Activated naive CD8-positive, alpha-beta T cell treated with anti-CD3 and anti-CD28 coated beads, Interleukin-2, amount 50 U/mL, for 16 hours (primary cell): Measurements from ENCODE around the gene NEUROD6.

ENCODE experiments used
- DNase-seq: peaks from one replicate; pipeline ENCODE4 v3.0.0-alpha.2; 2020; ENCODE audit warnings: low read depth, low spot score

Gene NEUROD6

DNA sequence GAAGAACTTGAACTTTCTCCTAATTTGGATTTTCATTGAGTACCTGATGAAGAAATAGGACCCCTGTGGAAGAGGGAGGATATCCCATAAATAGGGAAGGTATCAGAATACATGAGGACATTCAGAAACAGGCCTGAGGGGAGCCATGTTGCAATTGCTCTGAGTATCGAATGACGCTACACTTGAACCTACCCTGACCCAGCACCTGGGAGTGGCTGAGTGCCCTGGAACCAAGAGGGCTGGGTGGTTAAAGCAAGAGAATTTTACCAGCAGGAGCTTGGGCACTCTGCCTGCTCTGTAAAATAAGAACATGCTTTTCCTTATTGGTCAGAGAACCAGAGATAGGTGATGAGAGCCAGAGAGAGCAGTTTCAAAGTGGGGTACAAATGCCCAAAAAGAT, 7.2 kb downstream of the NEUROD6 start:
- DNase-seq: no peak

DNA sequence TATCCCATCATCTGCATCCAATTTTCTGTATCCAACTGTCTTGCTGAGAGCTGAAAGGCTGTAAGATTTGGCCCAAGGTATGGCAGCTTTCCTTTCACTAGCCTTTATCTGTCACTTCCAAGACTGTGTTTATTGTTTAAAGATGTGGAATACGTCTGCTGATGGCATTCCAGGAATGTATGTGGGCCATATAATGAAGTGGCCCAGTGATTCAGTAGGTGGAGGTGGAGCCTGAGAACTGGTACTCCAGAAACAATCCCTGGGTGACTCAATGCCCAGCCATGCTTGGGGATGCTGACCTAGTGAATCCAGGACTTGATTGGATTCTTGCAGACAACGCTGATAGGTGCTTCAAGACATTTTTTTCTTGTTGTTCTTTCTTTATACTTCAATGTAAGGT, 13.5 kb downstream of the NEUROD6 start:
- DNase-seq: no peak

DNA sequence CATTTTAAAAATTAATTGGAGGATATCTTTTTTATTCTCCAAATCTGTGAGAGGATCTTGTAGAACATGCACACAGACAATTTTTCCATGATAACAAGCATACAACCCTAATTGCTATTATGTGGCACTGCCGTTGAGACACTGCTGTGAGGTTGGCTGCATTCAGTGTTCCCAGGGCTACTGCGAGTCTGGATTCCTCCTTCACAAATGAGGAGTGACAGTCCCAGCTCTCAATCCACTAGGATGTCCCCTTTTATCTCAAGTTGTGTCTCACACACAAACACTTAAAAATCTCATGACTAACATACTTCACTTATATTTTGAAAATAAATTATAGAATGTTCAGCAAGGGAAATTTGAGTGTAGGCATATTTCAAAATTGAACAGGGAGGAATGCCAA, 14.1 kb downstream of the NEUROD6 start:
- no peak for DNase-seq

DNA sequence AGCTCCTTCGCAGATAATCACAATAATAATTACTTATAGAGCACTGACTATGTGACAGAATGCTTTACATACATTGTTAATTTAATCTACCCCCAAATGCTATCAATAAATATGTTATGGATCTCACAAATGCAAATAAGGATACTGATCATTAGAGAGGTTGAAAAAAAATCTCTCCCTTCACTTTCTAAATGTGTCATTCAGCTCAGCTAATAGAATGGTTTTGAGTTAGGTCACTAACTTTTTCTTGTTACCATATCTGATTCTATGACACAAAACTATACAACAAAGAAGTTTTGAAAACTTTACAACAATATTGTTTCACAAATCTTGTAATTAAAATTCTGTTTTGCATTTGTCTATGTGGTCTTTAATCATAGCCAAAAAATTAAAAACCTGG, 17.4 kb downstream of the NEUROD6 start:
- no peak for DNase-seq

DNA sequence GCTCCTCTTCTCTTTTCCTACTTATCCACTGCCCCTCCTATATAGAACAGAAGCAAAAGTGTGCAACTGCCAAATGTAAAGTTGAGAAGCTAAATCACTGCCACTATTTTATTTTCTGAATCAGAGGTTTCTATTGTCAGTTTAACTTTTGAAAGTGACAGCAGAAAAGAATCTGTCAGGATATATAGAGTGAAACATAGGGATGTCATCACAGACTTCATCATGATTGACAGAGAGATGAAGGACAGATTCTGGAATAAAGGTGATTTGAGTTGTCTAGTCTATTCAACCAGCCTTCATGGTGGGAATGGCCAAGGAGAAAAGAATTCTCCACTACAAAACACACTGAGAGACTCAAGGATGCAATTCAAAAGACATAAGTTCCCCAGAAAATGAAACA, 19.9 kb downstream of the NEUROD6 start:
- no peak for DNase-seq

DNA sequence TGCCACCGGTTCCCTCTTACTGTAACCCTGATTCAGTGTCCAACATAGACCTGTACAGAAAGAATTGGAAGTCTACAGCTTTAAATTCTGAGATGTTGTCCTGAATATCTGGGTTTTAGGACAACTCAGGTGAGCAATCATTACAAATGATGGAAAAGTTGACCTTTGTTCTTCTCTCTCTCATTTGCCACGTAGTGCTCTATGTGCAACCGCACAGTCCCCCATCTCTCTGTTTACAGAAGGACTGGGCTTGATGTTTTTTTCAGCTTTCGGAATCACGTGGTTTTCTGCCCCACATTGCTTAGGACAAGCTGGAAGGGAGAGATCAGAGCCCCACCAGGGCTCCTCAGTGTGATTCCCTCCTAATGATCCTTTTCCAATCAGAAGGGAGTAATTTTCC, 22.2 kb downstream of the NEUROD6 start:
- DNase-seq: no peak

DNA sequence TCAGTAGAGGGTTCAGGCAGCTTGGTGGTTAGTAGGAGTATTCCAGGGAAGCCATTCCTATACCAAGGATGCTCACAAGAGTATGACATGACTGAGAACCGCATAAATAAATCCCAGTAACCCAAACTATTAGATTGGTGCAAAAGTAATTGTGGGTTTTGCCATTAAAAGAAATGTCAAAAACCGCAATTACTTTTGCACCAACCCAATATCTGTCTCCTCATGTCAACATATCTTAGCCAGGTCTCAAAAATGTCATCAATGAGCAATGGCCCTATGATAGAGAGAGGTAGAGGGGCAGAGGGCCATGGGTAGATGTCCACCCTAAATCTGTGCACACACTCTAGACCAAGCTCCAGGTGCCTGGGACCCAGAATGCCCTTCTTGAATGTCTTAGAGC, 23.6 kb downstream of the NEUROD6 start:
- no peak for DNase-seq

DNA sequence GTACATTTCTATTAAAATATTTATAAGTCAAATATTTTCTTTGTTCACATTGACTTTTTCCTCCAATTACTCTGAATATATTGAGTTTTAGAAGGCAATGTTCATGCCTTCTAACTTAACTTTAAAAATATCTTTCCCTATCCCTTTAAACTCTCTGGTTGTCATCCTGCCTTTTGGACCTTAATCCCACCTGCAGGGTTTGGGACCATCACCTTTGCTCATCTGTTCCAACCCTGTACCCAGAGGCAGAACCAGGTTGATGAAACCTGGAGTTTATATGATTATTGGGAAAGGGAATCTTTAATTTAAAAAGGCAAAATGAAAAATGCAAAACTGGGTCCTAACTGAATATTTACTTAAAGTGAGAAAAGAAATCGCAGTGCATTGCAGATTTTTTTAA, 24.8 kb downstream of the NEUROD6 start:
- DNase-seq: no peak

DNA sequence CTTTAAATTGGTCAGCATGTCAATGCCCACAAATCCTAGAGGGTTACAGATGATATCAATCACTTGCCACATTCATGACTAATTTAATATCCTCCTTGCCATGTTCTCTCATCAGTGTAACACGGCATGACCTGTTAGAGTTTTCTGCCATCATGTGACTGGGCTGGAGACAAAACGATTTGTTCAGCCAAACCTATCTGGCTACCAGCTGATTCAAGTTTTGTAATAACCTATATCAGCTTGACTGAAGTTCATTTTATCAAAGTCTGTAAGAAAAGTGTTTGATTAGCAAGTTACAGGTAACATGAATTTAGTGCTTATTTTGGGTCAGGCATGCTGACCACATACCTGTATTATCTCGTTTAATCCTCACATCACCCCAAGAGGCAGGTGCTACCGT, 25.7 kb downstream of the NEUROD6 start:
- DNase-seq: no peak

DNA sequence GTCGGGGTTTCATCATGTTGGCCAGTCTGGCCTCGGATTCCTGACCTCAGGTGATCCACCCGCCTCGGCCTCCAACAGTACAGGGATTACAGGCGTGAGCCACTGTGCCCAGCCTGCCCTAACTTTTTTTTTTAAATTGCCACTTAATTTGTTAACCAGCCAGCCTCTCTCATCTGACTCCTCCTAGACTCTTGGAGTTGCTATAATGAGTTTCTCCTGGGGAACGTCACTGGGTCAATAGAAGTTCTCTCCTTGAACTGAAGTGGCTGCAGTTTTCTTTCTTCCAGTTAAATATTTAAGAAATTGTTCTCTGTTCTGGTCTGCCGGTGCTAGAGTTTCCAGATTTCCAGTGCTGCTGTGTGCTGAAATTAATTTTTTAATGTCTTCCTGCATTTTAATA, 27.6 kb downstream of the NEUROD6 start:
- DNase-seq: no peak

DNA sequence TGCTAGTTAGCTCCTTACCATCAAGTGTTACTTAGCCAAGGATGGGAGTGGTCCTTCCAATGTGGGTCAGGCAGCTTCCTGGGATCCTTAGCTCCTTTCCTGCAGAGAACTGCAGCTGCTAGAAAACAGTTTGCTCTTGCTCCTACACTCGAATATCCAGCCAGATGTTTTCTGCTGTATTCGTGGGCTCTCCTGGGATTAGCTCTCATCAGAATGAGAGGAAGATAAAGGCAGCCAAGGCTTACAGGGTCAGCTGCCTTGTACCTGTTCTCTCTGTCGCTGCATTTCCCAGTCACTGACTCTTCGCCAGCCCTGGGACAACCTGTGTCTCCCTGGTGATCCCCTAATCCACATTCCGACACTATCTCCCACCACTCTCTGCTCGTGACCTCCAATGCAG, 29.0 kb downstream of the NEUROD6 start:
- no peak for DNase-seq

DNA sequence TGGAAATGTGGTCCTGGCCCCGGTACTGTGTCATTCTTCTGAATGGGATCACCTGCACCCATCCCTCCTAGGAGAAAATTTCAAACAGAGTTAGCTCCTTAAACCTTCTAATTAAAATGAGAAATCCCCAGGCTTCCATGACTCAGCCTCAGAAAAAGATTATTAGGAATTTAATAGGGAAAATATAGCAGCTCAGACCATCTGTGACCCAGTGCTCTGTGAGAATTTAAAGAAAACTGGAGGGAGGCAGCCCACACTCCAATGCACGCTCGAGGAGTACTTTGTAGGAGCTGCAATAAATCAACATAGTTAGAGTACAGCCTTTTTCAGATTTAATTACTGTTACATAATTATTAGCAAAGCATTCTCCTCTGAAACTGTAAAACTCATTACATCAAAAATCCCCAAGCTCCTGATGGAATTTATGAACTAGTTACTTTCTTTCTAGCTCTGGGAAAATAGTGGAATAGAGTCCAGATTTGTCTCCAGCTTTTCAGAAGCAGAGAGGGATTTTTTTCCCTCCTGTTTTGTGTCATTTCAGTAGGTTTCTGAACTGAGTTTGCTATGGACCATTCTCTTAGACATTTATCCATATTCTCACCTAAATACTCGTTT, 30.1 kb downstream of the NEUROD6 start:
- DNase-seq: no peak

DNA sequence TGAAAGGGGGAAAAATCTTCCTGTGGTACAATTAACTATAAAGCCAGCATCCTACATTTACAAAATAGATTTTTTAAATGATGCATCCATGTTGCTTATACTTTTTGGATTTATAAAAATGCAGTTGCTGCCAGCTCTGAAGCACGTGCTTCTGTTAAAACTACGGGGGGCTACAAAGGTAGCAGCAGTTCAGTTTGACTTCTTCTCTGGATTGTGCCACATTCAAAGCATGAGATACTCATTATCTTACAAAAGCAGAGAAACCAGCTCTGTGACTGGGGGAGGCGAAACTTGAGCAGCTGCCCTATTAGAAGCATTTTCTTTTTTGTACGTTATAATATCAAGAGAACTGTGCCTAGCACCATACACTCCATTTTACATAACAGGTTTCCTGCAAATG, 31.1 kb downstream of the NEUROD6 start:
- DNase-seq: no peak

DNA sequence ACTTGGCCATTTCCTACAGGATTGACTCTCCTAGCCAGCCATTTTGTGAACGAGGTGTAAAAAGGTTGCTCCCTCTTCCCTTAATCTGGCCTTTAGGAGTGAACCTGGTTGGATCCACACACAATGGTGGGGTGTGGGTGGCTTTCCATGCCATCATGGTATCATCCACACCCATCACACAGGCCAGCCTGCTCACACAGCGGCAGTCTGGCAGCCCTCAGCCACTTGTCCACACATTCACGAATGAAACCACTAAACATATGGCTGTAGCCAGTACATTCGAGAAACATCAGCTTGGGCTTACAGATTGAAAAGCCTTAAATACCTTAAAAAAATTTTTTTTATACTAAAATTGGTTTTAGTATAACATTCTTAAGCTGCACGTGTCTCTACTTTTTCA, 31.9 kb downstream of the NEUROD6 start:
- no peak for DNase-seq

DNA sequence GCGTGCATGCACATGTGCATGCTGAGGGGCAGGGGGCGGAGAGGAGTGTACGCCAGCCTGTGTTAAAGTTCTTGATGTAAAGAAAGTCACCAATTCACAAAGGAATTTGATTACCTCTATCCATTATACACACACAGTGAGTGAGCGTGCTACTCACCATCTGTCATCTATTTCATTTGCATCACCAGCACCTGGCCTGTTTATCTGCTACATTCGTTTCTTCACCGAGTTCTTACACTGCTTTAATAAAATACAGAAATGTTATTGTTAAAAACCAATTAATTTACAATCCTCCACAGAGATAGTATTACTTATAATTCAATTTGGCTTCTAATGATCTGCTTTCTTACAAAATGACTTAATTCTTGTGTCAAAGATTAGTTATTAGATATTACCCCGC, 32.6 kb downstream of the NEUROD6 start:
- no peak for DNase-seq

DNA sequence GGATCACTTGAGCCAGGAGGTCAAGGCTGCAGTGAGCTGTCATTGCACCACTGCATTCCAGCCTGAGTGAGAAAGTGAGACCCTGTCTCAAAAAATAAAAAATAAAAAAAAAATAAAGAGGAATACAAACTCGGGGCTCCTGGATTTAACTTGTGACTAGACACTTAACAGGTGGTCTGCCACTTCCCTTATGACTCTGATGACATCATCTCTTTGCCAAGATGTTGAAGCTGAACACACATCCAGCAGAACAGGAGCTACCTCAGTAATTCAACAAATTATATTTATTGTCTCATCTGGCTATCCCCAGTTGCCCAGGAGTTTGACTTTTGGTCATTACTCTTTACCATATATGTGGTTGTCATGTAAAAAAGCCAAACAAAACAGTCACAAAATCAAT, 35.3 kb downstream of the NEUROD6 start:
- DNase-seq: no peak

DNA sequence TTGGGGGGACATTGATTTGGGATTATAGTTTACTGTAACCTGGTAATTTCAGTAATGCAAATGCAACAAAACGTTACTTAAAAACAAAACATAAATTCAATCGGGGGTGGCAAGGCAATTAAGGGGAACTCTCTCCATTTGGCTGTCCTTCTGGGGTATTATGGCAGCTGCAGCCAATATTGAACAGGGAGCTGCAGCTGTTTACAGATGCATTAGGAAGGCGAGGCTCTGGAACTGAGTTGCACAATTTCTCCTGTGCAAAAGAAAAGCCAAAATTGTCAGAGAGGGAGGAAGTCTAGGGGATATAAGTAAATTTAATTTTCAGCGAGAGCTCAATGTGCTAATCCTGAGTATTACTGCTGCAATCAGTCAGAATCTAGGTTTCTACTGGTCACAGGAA, 36.1 kb downstream of the NEUROD6 start:
- no peak for DNase-seq

DNA sequence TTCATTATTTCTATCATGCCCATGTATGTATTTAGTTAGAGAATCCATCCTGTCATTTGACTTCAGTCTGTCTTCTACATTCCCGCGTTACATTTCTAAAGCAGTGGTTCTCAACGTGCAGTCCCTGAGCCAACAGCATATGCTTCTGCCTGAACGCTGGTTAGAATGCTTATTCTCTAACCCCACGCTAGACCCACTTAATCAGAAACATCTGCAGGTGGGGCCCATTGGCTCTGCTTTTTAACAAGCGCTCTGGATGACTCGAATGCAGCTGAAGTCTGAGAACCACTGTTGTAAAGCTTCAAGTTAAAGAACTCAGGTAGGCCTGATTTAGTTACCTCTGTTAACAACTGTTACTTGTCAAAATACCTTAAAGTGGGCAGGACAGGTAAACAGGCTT, 38.2 kb downstream of the NEUROD6 start:
- no peak for DNase-seq

DNA sequence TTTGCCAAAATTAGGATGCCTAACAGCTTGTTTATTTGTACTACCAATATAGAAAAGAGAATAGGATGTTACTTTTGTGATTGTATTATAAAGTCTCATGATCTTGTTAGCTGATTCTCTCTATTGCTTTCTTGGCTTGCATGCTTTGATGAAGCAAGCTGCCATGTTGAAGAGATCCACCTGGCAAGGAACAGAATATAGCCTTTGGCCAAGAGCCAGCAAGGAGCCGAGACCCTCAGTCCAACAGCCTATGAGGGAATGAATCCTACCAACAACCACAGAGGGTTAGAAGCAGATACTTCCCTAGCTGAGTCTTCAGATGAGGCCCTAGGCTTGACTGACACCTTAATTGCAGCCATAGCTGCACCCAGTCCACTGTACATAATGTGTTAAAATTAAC, 41.2 kb downstream of the NEUROD6 start:
- no peak for DNase-seq

DNA sequence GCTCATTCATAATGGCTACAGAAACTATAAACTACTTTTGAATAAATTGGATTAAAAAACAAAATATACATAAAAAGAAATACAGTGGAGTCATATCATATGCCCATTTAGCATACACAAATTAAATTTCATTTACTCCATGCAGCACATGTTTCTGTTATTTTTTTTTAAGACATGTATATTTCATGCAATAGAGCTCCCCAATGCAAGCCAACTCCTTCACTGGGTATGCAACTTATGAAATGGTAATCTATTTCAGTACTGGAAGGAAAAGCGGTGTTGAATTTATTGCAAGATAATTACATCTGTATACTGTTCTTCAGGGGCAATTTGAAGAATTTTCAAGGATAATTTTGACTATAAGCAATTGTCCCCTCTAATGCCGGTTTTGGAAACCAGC, 49.9 kb downstream of the NEUROD6 start:
- DNase-seq: no peak
